Diencephalon (tissue), 1 donor: ENCODE data around the gene CUL3. TPM values are rescaled to one million over a fixed set of nuclear protein-coding genes. Genes with fewer than 3 reads are reported as not detected.

ENCODE experiments used
- total RNA-seq: library from RNA; depleted of rRNA; stranded (reverse); fragments of >200 nt; gene quantifications from one replicate; pipeline ENCODE4 v1.2.3, GENCODE V29; 2014

Gene CUL3
- total RNA-seq = 93.7 TPM

DNA sequence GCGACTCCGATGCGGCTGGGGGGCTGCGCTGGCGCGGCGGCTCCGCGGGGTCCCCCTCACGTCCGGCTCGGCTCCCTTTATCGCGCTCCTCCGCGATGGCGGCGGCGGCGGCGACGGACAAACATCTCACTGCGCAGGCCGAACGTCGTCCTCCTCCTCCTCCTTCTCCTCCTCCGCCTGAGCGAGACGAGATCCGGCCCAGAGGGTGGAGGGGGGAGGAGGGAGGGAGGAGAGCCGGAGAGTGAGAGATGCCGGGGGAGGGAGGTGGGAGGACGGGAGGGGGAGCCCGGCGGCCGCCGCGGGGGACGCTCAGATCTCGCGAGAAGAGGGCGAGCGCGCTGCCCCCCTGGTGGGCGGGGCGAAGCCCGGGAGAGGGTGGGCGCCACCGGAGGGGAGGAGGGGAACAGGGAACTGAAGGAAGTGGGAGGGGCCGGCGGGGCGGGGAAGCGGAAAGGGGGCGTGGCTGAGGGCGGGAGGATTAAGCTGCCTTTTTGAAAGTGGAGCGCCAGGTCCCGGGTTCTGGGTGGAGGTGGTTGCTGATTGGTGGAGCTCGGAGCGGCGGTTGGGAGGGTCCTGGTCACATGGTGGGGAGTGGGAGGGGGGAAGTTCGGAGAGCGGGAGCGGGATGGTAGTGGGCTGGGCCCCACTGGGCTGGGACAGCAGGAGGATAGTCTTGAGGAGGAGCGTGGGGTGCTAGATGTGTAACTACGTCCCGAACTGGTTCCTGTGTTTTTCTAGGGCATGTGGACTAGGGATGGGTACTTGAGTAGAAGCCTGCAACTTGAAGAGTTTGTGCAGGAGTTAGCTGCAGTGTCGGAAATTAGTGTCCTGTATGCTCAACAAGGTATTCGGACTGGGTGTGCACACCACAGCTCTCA lies at the start of gene CUL3:
Gene CUL3, minus strand, starts transcription at position 153 of the 878 bp plus-strand sequence. CDS start 354 bp downstream, outside the sequence.

Other genes starting within 250 kb of the CUL3 start
- gene FAM124B, start 183.3 kb downstream of the CUL3 start, total RNA-seq = 11.5 TPM
- not detected for gene CCDC195, start 131.0 kb upstream of the CUL3 start, total RNA-seq